GM23338 (cell line): ENCODE measurements around the gene NCKAP1. TPM values are rescaled to one million over a fixed set of nuclear protein-coding genes. Genes with fewer than 3 reads are reported as not detected.

Experiments used
- ATAC-seq: fragments of 200-7000 bp; cut with Tn5 transposase; 3 replicates; pipeline ENCODE4 v1.9.1; 2020
- DNase-seq: peaks from one replicate; pipeline ENCODE4 v3.0.0-alpha.2; 2015; ENCODE audit warnings: low spot score
- H2AFZ ChIP-seq: fragments of 200-600 bp; sonication (generic); 2 replicates; pipeline ENCODE4 v1.8.0; 2016; ENCODE audit warnings: antibody characterized with exemption, mild to moderate bottlenecking, moderate library complexity
- H3F3A ChIP-seq: fragments of 200-600 bp; sonication (generic); replicated peaks from 2 replicates; pipeline ENCODE4 v1.8.0; 2017; ENCODE audit warnings: antibody characterized with exemption, mixed run types, low read depth
- H3K27ac ChIP-seq: fragments of 200-600 bp; sonication (generic); 2 replicates; pipeline ENCODE4 v1.6.1; 2016; ENCODE audit warnings: low read depth
- H3K27me3 ChIP-seq: fragments of 200-600 bp; sonication (generic); 2 replicates; pipeline ENCODE4 v1.8.0; 2016; ENCODE audit warnings: mild to moderate bottlenecking, mixed run types, moderate library complexity; ENCODE audit not compliant: insufficient read depth
- H3K36me3 ChIP-seq: fragments of 200-600 bp; sonication (generic); 2 replicates; pipeline ENCODE4 v1.8.0; 2016; ENCODE audit warnings: mild to moderate bottlenecking; ENCODE audit not compliant: insufficient read depth
- H3K4me1 ChIP-seq: fragments of 200-600 bp; sonication (generic); 2 replicates; pipeline ENCODE4 v1.8.0; 2016; ENCODE audit warnings: mild to moderate bottlenecking, moderate library complexity; ENCODE audit not compliant: insufficient read depth
- H3K4me2 ChIP-seq: fragments of 200-600 bp; sonication (generic); 2 replicates; pipeline ENCODE4 v1.7.1; 2017; ENCODE audit warnings: mixed run types
- H3K4me3 ChIP-seq: fragments of 200-600 bp; sonication (generic); 2 replicates; pipeline ENCODE4 v1.6.1; 2016; ENCODE audit warnings: mixed run types
- H3K79me2 ChIP-seq: fragments of 200-600 bp; sonication (generic); replicated peaks from 2 replicates; pipeline ENCODE4 v1.8.0; 2017; ENCODE audit warnings: mild to moderate bottlenecking; ENCODE audit not compliant: insufficient read depth
- H3K9me2 ChIP-seq: fragments of 200-600 bp; sonication (generic); 2 replicates; pipeline ENCODE4 v1.8.0; 2017; ENCODE audit not compliant: insufficient read depth
- H4K20me1 ChIP-seq: fragments of 200-600 bp; sonication (generic); replicated peaks from 2 replicates; pipeline ENCODE4 v1.8.0; 2017; ENCODE audit warnings: mild to moderate bottlenecking; ENCODE audit not compliant: insufficient read depth
- H3K27ac Mint-ChIP-seq: 2 replicates; pipeline ENCODE4 v1.8.0; 2020; ENCODE audit warnings: inconsistent platforms, mild to moderate bottlenecking, moderate library complexity, mixed read lengths
- H3K27me3 Mint-ChIP-seq: 3 replicates; pipeline ENCODE4 v1.8.0; 2022; ENCODE audit warnings: low read depth, mild to moderate bottlenecking, moderate library complexity, mixed read lengths, inconsistent platforms; ENCODE audit not compliant: insufficient read depth, poor library complexity
- H3K36me3 Mint-ChIP-seq: 3 replicates; pipeline ENCODE4 v1.8.0; 2021; ENCODE audit warnings: low read depth, mild to moderate bottlenecking, inconsistent platforms, moderate library complexity, mixed read lengths
- H3K4me1 Mint-ChIP-seq: 3 replicates; pipeline ENCODE4 v1.8.0; 2020; ENCODE audit warnings: mild to moderate bottlenecking, inconsistent platforms, mixed read lengths
- H3K4me3 Mint-ChIP-seq: 3 replicates; pipeline ENCODE4 v1.8.0; 2021; ENCODE audit warnings: moderate library complexity, mild to moderate bottlenecking, inconsistent platforms, mixed read lengths
- H3K9me3 Mint-ChIP-seq: 3 replicates; pipeline ENCODE4 v1.8.0; 2020; ENCODE audit warnings: moderate library complexity, mild to moderate bottlenecking, inconsistent platforms, mixed read lengths
- CREB1 ChIP-seq: fragments of 250-450 bp; sonication (Bioruptor Pico); IDR thresholded peaks from 2 replicates; pipeline ENCODE4 v1.5.0; 2020; ENCODE audit warnings: low read depth, mild to moderate bottlenecking, moderate library complexity
- EZH2 ChIP-seq: fragments of 200-600 bp; sonication (generic); IDR thresholded peaks from one replicate; pipeline ENCODE4 v1.8.0; 2017; ENCODE audit warnings: antibody characterized with exemption, mild to moderate bottlenecking, low read depth; ENCODE audit not compliant: unreplicated experiment
- EZH2phosphoT487 ChIP-seq: fragments of 200-600 bp; sonication (generic); IDR thresholded peaks from one replicate; pipeline ENCODE4 v1.8.1; 2018; ENCODE audit warnings: antibody characterized with exemption; ENCODE audit not compliant: unreplicated experiment
- JUNB ChIP-seq: IDR thresholded peaks from one replicate; pipeline ENCODE4 v1.6.1; 2016; ENCODE audit warnings: antibody characterized with exemption; ENCODE audit not compliant: unreplicated experiment
- NANOG ChIP-seq: IDR thresholded peaks from 2 replicates; pipeline ENCODE4 v1.6.1; 2016; ENCODE audit warnings: antibody characterized with exemption, borderline replicate concordance
- STAT1 ChIP-seq: IDR thresholded peaks from one replicate; pipeline ENCODE4 v1.6.1; 2016; ENCODE audit warnings: antibody characterized with exemption; ENCODE audit not compliant: unreplicated experiment
- ZNF114 ChIP-seq: fragments of 250-450 bp; sonication (Bioruptor Pico); IDR thresholded peaks from 2 replicates; pipeline ENCODE4 v1.5.0; 2020; ENCODE audit warnings: mild to moderate bottlenecking, moderate library complexity
- ZNF331 ChIP-seq: fragments of 250-450 bp; sonication (Bioruptor Pico); IDR thresholded peaks from 2 replicates; pipeline ENCODE4 v1.5.0; 2020; ENCODE audit warnings: low read depth, mild to moderate bottlenecking, moderate library complexity
- polyA plus RNA-seq: library from polyadenylated mRNA; unstranded; fragments of >200 nt; fragmentation: Nextera tagmentation; extraction: Ambion mirVana; gene quantifications from 2 replicates; pipeline ENCODE4 v1.2.1, GENCODE V29; 2016
- total RNA-seq: library from RNA; depleted of rRNA; stranded (reverse); fragments of >200 nt; shearing (Covaris generic); gene quantifications from 2 replicates; pipeline ENCODE4 v1.2.3, GENCODE V29; 2014
- TF ChIP-seq, protein P1 (sequence below): IDR thresholded peaks from one replicate; pipeline ENCODE4 v1.6.1; 2018; ENCODE audit warnings: antibody characterized with exemption; ENCODE audit not compliant: unreplicated experiment
- TF ChIP-seq, protein P2 (sequence below): IDR thresholded peaks from 2 replicates; pipeline ENCODE4 v1.6.1; 2016; ENCODE audit warnings: antibody characterized with exemption
- TF ChIP-seq, protein P3 (sequence below), 2 experiments: fragments of 200-600 bp in 1 of 2; sonication (generic) in 1 of 2; conservative IDR thresholded peaks; 2 replicates each; pipeline versions ENCODE4 v1.5.1 to v1.6.1; 2016 to 2017; ENCODE audit warnings: antibody characterized with exemption in 2 of 2, low read depth in 2 of 2, mild to moderate bottlenecking in 2 of 2, moderate library complexity in 1 of 2
- TF ChIP-seq, protein P4 (sequence below): fragments of 250-450 bp; sonication (Bioruptor Pico); IDR thresholded peaks from 2 replicates; pipeline ENCODE4 v1.5.0; 2020; ENCODE audit warnings: mild to moderate bottlenecking, moderate library complexity

NCKAP1 gene
- total and polyA plus RNA-seq, 2 experiments from 2014 or later = 53.8 to 157 TPM

DNA sequence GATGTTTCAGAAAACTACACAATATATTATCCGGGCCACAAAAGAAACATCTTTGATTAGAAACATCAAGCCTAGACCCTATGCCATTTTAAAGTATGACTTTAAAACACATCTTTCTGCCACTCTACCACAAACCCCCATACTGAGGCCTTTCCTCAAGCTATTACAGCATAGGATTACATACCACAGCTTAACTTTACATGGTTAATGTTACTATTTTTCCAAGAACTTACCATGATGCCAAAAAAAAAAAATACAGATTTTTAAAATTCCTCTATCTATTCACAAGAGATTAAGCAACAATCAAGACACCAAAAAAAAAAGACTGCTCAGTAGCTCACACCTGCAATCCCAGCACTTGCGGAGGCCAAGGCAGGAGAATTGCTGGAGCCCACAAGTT is 9.0 kb downstream of the NCKAP1 start:
- Mint-ChIP-seq H3K27me3 (no peaks in the 10 kb centered on the region), H3K4me3 (no peak overlapping the region), H3K9me3 (no peaks in the 10 kb centered on the region), H3K27ac (peak overlapping the region; percentile 7; the same call in 1 of the 2 replicates), H3K4me1 (peaks cover 46% of the 10 kb centered on the region), H3K36me3 (no peaks in the 10 kb centered on the region)
- Histone ChIP-seq H4K20me1 (peaks cover 71% of the 10 kb centered on the region), H3K36me3 (no peaks in the 10 kb centered on the region), H3K4me1 (peaks cover 42% of the 10 kb centered on the region), H3K4me3 (no peak overlapping the region), H2AFZ (no peak overlapping the region), H3K27ac (no peak overlapping the region), H3F3A (no peaks in the 10 kb centered on the region), H3K9me2 (no peaks in the 10 kb centered on the region), H3K4me2 (no peak overlapping the region), H3K27me3 (no peaks in the 10 kb centered on the region), H3K79me2 (peaks cover 100% of the 10 kb centered on the region)
- ATAC-seq (no peak), DNase-seq (no peak)
- no peak for TF ChIP-seq STAT1
- TF ChIP-seq ZNF114 (CRISPR knock-in tag) = no peak
- TF ChIP-seq ZNF331 = no peak
- TF ChIP-seq, protein P1, sequence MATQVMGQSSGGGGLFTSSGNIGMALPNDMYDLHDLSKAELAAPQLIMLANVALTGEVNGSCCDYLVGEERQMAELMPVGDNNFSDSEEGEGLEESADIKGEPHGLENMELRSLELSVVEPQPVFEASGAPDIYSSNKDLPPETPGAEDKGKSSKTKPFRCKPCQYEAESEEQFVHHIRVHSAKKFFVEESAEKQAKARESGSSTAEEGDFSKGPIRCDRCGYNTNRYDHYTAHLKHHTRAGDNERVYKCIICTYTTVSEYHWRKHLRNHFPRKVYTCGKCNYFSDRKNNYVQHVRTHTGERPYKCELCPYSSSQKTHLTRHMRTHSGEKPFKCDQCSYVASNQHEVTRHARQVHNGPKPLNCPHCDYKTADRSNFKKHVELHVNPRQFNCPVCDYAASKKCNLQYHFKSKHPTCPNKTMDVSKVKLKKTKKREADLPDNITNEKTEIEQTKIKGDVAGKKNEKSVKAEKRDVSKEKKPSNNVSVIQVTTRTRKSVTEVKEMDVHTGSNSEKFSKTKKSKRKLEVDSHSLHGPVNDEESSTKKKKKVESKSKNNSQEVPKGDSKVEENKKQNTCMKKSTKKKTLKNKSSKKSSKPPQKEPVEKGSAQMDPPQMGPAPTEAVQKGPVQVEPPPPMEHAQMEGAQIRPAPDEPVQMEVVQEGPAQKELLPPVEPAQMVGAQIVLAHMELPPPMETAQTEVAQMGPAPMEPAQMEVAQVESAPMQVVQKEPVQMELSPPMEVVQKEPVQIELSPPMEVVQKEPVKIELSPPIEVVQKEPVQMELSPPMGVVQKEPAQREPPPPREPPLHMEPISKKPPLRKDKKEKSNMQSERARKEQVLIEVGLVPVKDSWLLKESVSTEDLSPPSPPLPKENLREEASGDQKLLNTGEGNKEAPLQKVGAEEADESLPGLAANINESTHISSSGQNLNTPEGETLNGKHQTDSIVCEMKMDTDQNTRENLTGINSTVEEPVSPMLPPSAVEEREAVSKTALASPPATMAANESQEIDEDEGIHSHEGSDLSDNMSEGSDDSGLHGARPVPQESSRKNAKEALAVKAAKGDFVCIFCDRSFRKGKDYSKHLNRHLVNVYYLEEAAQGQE = no peak
- TF ChIP-seq EZH2 = no peak
- TF ChIP-seq CREB1 (CRISPR knock-in tag) = no peak
- no peak for TF ChIP-seq EZH2phosphoT487
- TF ChIP-seq, protein P2, sequence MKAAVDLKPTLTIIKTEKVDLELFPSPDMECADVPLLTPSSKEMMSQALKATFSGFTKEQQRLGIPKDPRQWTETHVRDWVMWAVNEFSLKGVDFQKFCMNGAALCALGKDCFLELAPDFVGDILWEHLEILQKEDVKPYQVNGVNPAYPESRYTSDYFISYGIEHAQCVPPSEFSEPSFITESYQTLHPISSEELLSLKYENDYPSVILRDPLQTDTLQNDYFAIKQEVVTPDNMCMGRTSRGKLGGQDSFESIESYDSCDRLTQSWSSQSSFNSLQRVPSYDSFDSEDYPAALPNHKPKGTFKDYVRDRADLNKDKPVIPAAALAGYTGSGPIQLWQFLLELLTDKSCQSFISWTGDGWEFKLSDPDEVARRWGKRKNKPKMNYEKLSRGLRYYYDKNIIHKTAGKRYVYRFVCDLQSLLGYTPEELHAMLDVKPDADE = no peak
- no peak for TF ChIP-seq JUNB
- TF ChIP-seq, protein P3, sequence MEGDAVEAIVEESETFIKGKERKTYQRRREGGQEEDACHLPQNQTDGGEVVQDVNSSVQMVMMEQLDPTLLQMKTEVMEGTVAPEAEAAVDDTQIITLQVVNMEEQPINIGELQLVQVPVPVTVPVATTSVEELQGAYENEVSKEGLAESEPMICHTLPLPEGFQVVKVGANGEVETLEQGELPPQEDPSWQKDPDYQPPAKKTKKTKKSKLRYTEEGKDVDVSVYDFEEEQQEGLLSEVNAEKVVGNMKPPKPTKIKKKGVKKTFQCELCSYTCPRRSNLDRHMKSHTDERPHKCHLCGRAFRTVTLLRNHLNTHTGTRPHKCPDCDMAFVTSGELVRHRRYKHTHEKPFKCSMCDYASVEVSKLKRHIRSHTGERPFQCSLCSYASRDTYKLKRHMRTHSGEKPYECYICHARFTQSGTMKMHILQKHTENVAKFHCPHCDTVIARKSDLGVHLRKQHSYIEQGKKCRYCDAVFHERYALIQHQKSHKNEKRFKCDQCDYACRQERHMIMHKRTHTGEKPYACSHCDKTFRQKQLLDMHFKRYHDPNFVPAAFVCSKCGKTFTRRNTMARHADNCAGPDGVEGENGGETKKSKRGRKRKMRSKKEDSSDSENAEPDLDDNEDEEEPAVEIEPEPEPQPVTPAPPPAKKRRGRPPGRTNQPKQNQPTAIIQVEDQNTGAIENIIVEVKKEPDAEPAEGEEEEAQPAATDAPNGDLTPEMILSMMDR (conservative IDR thresholded peaks at IDR 0.05; ENCODE audit: low read depth in 2 of 2) = no peak
- TF ChIP-seq, protein P4, sequence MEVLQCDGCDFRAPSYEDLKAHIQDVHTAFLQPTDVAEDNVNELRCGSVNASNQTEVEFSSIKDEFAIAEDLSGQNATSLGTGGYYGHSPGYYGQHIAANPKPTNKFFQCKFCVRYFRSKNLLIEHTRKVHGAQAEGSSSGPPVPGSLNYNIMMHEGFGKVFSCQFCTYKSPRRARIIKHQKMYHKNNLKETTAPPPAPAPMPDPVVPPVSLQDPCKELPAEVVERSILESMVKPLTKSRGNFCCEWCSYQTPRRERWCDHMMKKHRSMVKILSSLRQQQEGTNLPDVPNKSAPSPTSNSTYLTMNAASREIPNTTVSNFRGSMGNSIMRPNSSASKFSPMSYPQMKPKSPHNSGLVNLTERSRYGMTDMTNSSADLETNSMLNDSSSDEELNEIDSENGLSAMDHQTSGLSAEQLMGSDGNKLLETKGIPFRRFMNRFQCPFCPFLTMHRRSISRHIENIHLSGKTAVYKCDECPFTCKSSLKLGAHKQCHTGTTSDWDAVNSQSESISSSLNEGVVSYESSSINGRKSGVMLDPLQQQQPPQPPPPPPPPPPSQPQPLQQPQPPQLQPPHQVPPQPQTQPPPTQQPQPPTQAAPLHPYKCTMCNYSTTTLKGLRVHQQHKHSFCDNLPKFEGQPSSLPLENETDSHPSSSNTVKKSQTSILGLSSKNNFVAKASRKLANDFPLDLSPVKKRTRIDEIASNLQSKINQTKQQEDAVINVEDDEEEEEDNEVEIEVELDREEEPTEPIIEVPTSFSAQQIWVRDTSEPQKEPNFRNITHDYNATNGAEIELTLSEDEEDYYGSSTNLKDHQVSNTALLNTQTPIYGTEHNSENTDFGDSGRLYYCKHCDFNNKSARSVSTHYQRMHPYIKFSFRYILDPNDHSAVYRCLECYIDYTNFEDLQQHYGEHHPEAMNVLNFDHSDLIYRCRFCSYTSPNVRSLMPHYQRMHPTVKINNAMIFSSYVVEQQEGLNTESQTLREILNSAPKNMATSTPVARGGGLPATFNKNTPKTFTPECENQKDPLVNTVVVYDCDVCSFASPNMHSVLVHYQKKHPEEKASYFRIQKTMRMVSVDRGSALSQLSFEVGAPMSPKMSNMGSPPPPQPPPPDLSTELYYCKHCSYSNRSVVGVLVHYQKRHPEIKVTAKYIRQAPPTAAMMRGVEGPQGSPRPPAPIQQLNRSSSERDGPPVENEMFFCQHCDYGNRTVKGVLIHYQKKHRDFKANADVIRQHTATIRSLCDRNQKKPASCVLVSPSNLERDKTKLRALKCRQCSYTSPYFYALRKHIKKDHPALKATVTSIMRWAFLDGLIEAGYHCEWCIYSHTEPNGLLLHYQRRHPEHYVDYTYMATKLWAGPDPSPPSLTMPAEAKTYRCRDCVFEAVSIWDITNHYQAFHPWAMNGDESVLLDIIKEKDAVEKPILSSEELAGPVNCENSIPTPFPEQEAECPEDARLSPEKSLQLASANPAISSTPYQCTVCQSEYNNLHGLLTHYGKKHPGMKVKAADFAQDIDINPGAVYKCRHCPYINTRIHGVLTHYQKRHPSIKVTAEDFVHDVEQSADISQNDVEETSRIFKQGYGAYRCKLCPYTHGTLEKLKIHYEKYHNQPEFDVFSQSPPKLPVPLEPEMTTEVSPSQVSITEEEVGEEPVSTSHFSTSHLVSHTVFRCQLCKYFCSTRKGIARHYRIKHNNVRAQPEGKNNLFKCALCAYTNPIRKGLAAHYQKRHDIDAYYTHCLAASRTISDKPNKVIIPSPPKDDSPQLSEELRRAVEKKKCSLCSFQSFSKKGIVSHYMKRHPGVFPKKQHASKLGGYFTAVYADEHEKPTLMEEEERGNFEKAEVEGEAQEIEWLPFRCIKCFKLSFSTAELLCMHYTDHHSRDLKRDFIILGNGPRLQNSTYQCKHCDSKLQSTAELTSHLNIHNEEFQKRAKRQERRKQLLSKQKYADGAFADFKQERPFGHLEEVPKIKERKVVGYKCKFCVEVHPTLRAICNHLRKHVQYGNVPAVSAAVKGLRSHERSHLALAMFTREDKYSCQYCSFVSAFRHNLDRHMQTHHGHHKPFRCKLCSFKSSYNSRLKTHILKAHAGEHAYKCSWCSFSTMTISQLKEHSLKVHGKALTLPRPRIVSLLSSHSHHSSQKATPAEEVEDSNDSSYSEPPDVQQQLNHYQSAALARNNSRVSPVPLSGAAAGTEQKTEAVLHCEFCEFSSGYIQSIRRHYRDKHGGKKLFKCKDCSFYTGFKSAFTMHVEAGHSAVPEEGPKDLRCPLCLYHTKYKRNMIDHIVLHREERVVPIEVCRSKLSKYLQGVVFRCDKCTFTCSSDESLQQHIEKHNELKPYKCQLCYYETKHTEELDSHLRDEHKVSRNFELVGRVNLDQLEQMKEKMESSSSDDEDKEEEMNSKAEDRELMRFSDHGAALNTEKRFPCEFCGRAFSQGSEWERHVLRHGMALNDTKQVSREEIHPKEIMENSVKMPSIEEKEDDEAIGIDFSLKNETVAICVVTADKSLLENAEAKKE (CRISPR knock-in tag) = no peak
- TF ChIP-seq NANOG = no peak
